ENCODE data around the gene GALR1.

Gene GALR1

DNA sequence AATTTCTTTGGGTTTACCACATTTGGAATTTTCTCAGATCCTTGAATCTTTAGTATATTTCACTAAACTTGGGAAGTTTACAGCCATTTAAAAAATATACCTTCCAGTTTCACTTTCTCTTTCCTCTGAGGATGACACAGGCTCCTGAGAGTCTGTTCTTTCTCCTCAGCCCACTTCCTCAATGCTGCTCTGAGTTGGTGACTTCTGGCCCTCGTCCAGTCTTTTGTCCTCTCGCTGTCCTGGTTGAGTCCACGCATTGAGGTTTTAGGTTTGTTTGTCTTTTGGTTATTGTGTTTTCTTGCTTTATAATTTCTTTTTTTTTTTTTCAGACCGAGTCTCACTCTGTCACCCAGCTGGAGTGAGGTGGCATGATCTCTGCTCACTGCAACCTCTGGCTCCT lies 40.7 kb upstream of the GALR1 start:
- H3K4me2 ChIP-seq, result peak overlapping the region; percentile 71 to 92 (median 84)
- no peaks in the 10 kb centered on the region for H3K9me3 ChIP-seq (replicated peaks in 1 of 11)
- TF ChIP-seq Cebpa-rat (IDR thresholded peaks at IDR 0.05), result no peak
- no peaks in the 10 kb centered on the region for H3K27me3 ChIP-seq
- peak overlapping the region; percentile 52 to 77 (median 69) for H3K9ac ChIP-seq
- peaks cover 35 to 61% (median 47%) of the 10 kb centered on the region in 10 experiments for H3K4me1 ChIP-seq
- peak overlapping the region; percentile 63 to 90 (median 87); a peak in 21 of 22 replicates for H3K27ac ChIP-seq
- H3K36me3 ChIP-seq, result no peaks in the 10 kb centered on the region
- no peaks in the 10 kb centered on the region for H4K20me1 ChIP-seq
- H3K4me3 ChIP-seq, result peak overlapping the region; percentile 40 to 56 (median 50); a peak in 18 of 20 replicates

DNA sequence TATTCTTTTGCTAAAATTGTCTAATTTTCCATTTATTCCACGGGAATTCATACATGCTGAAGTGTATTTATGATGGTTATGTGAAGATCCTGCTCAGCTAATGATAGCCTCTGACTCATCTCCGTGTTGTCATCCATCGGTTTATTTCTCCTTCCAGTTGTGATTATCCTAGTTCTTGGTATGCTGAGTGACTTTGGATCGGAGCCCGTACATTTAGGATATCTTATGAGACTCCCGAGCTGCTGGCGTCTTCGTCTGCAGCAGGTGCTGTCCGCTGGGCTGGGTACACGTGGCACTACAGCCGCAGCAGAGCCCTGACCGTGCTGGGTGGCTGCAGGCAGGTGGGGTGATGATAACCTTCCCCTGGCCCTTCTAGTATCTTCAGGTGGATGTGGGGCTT lies 40.1 kb upstream of the GALR1 start:
- Histone ChIP-seq H3K36me3 (no peaks in the 10 kb centered on the region), H4K20me1 (no peaks in the 10 kb centered on the region), H3K27me3 (no peaks in the 10 kb centered on the region), H3K4me3 (peak overlapping the region in 7 of 10 experiments; percentile 40 to 55 (median 49); a peak in 4 of 20 replicates), H3K9me3 (replicated peaks in 1 of 11) (no peaks in the 10 kb centered on the region), H3K4me1 (peaks cover 35 to 61% (median 47%) of the 10 kb centered on the region in 10 experiments), H3K9ac (peak overlapping the region; percentile 27 to 77 (median 69); a peak in 18 of 22 replicates), H3K4me2 (peak overlapping the region; percentile 71 to 92 (median 84)), H3K27ac (peak overlapping the region; percentile 63 to 90 (median 87); a peak in 21 of 22 replicates)
- no peak for TF ChIP-seq Cebpa-rat (IDR thresholded peaks at IDR 0.05)

DNA sequence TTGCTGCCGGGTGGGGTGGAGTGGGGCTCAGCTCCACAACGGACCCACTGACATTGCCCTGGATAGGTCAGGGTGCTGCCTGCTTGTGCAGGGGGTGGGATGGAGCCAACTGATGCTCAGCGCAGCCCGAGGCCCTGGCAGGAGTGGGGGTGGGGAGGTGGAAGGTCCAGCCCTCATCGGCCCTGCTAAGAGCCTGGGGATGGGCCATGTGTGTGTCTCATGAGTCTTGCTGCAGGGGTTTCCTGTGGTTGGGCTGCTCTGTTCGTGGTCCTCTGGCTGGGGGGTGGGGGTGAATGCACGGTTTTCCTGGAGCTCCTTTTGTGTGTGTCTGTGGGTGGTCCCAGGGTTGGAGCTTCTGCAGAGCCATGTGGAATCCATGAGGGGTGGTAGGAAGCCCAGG lies 39.4 kb upstream of the GALR1 start:
- peak overlapping the region; percentile 71 to 92 (median 84) for H3K4me2 ChIP-seq
- peak overlapping the region in 5 of 11 experiments; percentile 2 to 70 (median 16); a peak in 7 of 22 replicates for H3K9ac ChIP-seq
- peaks cover 35 to 61% (median 47%) of the 10 kb centered on the region in 10 experiments for H3K4me1 ChIP-seq

DNA sequence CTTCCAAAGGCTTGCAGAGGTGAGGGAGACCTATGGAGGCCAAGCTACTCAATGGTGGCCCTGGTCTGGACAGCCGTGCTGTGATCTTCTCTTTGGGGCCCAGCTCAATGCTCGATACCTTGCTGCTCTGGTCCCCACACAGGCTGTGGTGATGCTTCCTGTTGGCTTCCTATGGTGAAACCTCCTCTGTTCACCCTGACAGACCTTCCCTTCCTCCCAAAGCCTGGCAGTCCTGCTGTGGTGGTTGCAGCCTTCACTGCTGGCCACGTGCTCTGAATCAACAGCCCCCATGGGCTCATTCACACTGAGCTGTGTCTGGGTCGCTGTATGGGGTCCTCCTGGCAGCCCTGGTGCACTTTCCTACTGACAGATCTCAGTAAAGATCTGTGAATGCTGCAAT lies 31.0 kb upstream of the GALR1 start:
- no peak for TF ChIP-seq Cebpa-rat (IDR thresholded peaks at IDR 0.05)
- no peak overlapping the region for H3K9ac ChIP-seq
- H4K20me1 ChIP-seq, result no peaks in the 10 kb centered on the region
- peak overlapping the region in 9 of 11 experiments; percentile 24 to 63 (median 44); a peak in 13 of 22 replicates for H3K4me2 ChIP-seq
- H3K4me3 ChIP-seq, result no peak overlapping the region
- no peaks in the 10 kb centered on the region for H3K27me3 ChIP-seq
- peaks cover 0 to 21% (median 12%) of the 10 kb centered on the region in 10 experiments; a peak in 16 of 20 replicates for H3K4me1 ChIP-seq
- peak overlapping the region in 3 of 11 experiments; percentile 7 to 32 (median 29); a peak in 3 of 22 replicates for H3K27ac ChIP-seq
- H3K36me3 ChIP-seq, result no peaks in the 10 kb centered on the region
- H3K9me3 ChIP-seq (replicated peaks in 1 of 11), result no peaks in the 10 kb centered on the region

More for the DNA sequence above, 39.4 kb upstream of the GALR1 start:
- H3K36me3 ChIP-seq, result no peaks in the 10 kb centered on the region
- no peaks in the 10 kb centered on the region for H3K27me3 ChIP-seq
- no peaks in the 10 kb centered on the region for H4K20me1 ChIP-seq
- no peak for TF ChIP-seq Cebpa-rat (IDR thresholded peaks at IDR 0.05)
- H3K9me3 ChIP-seq (replicated peaks in 1 of 11), result no peaks in the 10 kb centered on the region
- H3K4me3 ChIP-seq, result no peak overlapping the region
- H3K27ac ChIP-seq, result peak overlapping the region in 10 of 11 experiments; percentile 70 to 90 (median 87); a peak in 18 of 22 replicates

DNA sequence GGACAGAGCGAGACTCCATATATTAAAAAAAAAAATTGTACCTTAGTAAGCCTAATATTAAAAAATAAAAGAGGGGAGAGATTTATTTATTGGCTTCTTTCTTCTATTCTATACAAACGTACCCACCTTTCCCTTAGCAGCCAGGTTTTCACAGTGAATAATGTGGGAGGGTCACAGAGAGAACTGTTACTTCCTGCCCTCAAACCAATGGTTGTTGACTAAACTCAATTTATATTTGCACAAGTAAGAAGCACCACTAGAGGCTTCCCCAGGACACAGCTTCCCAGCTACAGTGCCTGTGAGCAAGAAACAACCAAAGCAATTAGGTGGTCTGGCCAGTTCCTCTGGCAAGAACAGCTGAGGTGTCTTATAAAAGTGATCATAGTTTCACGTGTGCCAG lies 28.9 kb upstream of the GALR1 start:
- Histone ChIP-seq H3K9me3 (replicated peaks in 1 of 11) (peaks cover 0 to 3% (median 0%) of the 10 kb centered on the region in 11 experiments; a peak in 1 of 22 replicates), H3K4me2 (no peak overlapping the region), H3K27ac (no peak overlapping the region), H3K4me3 (no peak overlapping the region), H3K36me3 (no peaks in the 10 kb centered on the region), H3K4me1 (peaks cover 0 to 31% (median 19%) of the 10 kb centered on the region in 10 experiments; a peak in 16 of 20 replicates), H3K9ac (no peak overlapping the region), H4K20me1 (no peaks in the 10 kb centered on the region), H3K27me3 (no peaks in the 10 kb centered on the region)
- no peak for TF ChIP-seq Cebpa-rat (IDR thresholded peaks at IDR 0.05)

DNA sequence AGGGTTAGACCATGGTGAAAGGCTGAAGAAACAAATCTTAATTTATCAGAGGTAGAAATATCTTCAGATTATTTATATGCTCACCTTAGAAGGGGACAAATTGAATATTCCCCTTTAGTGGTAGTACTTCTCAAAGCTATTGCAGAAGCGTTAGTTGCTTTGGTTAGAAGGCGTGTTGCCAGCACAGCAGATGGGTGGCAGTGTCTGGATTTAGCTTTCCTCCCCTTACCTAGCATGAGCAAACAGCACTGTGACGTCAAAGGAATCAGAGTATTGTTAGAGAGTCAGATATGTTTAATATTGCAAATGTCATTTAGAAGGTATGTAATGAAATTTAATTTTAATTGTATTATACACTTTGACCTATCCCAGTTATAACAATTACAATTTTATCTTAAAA lies 27.2 kb upstream of the GALR1 start:
- Histone ChIP-seq H3K27me3 (no peaks in the 10 kb centered on the region), H3K4me2 (no peak overlapping the region; a peak in 1 of 22 replicates), H3K9ac (no peak overlapping the region), H4K20me1 (no peaks in the 10 kb centered on the region), H3K36me3 (no peaks in the 10 kb centered on the region), H3K4me1 (peaks cover 0 to 31% (median 19%) of the 10 kb centered on the region in 10 experiments; a peak in 16 of 20 replicates), H3K9me3 (replicated peaks in 1 of 11) (peaks cover 0 to 6% (median 0%) of the 10 kb centered on the region in 11 experiments; a peak in 1 of 22 replicates), H3K4me3 (no peak overlapping the region), H3K27ac (no peak overlapping the region; a peak in 2 of 22 replicates)
- TF ChIP-seq Cebpa-rat (IDR thresholded peaks at IDR 0.05), result no peak

DNA sequence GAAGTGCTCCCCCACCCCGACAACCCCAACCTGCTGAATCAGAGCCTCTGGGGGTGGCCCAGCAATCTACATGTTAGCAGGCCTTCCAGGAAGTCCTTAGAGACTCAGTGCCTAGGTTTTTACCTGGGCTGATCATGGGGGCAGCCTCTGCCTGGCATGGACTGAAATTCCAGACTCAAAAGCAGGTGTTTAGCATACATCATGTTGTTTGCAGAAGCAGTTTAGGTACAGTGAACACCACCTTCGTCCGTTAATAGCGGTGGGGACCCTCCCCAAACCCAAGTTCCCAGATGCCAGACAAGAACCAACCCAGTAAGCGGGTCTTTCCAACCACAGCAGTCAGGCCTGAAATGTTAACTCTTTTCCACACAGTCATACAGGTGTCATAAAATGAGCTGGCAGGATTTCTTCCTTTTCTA lies 26.4 kb upstream of the GALR1 start:
- Histone ChIP-seq H4K20me1 (no peaks in the 10 kb centered on the region), H3K36me3 (no peaks in the 10 kb centered on the region), H3K4me3 (no peak overlapping the region), H3K4me1 (peaks cover 0 to 30% (median 19%) of the 10 kb centered on the region in 10 experiments; a peak in 16 of 20 replicates), H3K4me2 (peak overlapping the region in 6 of 11 experiments; percentile 14 to 83 (median 46); a peak in 11 of 22 replicates), H3K9me3 (replicated peaks in 1 of 11) (peaks cover 0 to 6% (median 0%) of the 10 kb centered on the region in 11 experiments; a peak in 1 of 22 replicates), H3K27ac (peak overlapping the region in 8 of 11 experiments; percentile 14 to 77 (median 55); a peak in 13 of 22 replicates), H3K9ac (peak overlapping the region in 4 of 11 experiments; percentile 11 to 59 (median 34); a peak in 5 of 22 replicates), H3K27me3 (no peaks in the 10 kb centered on the region)
- no peak for TF ChIP-seq Cebpa-rat (IDR thresholded peaks at IDR 0.05)

DNA sequence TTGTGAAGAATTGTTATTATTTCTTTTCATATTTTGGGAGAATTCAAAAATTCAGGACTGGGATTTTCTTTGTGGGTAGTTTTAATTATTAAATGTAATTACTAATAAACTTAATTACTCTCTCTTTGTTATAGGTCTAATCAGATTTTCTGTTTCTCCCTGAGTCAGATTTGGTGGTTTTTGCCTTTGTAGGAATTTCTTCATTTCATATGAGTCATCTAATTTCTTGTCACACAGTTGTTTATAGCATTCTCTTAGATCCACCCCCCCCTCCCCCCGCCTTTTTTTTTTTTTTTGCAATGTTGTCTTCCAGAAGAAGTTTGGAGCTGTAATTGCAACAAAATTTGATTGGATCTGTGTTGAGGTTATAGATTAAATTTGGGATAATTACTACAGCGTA lies 26.0 kb upstream of the GALR1 start:
- Histone ChIP-seq H3K4me2 (peak overlapping the region in 6 of 11 experiments; percentile 14 to 83 (median 46); a peak in 9 of 22 replicates), H3K9me3 (replicated peaks in 1 of 11) (peaks cover 0 to 6% (median 0%) of the 10 kb centered on the region in 11 experiments; a peak in 1 of 22 replicates), H3K27me3 (no peaks in the 10 kb centered on the region), H3K9ac (peak overlapping the region in 2 of 11 experiments; percentile 49 to 59; a peak in 3 of 22 replicates), H4K20me1 (no peaks in the 10 kb centered on the region), H3K4me1 (peaks cover 0 to 26% (median 16%) of the 10 kb centered on the region in 10 experiments; a peak in 16 of 20 replicates), H3K36me3 (no peaks in the 10 kb centered on the region), H3K4me3 (no peak overlapping the region), H3K27ac (peak overlapping the region in 7 of 11 experiments; percentile 14 to 77 (median 56); a peak in 10 of 22 replicates)
- TF ChIP-seq Cebpa-rat (IDR thresholded peaks at IDR 0.05), result no peak

DNA sequence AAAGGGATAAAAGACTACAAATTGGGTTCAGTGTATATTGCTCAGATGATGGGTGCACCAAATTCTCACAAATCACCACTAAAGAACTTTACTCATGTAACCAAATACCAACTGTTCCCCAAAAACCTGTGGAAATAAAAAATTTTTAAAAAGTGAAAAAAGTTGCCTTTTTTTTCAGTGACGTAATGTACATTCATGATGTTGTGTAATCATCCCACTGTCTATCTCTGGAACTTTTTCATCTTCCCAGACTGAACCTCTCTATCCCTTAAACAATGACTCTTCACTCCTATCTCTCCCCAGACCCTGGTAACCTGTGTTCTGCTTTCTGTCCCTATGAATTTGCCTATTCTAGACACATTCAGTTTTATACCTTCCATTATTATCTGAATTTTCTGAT lies 19.0 kb upstream of the GALR1 start:
- peaks cover 0 to 14% (median 0%) of the 10 kb centered on the region in 11 experiments; a peak in 6 of 22 replicates for H3K9me3 ChIP-seq (replicated peaks in 1 of 11)
- no peak overlapping the region for H3K27ac ChIP-seq
- no peak overlapping the region for H3K4me3 ChIP-seq
- no peaks in the 10 kb centered on the region for H3K27me3 ChIP-seq
- H3K36me3 ChIP-seq, result no peaks in the 10 kb centered on the region
- H3K9ac ChIP-seq, result no peak overlapping the region
- no peak for TF ChIP-seq Cebpa-rat (IDR thresholded peaks at IDR 0.05)
- H3K4me2 ChIP-seq, result no peak overlapping the region
- no peaks in the 10 kb centered on the region for H3K4me1 ChIP-seq
- H4K20me1 ChIP-seq, result no peaks in the 10 kb centered on the region
